Liver (tissue), 9 donors: ENCODE results near the gene HS1BP3. TPM values are rescaled to one million over a fixed set of nuclear protein-coding genes. Genes with fewer than 3 reads are reported as not detected.

Source experiments
- DNase-seq: peaks from one replicate; pipeline ENCODE4 v3.0.0-alpha.2; 2017; ENCODE audit warnings: low spot score
- H3K27ac ChIP-seq, 2 donors: one replicate each; pipeline ENCODE4 v1.7.0; 2013; ENCODE audit warnings: inconsistent platforms in 2 of 2, low read length in 2 of 2, control low read depth in 1 of 2, low read depth in 1 of 2, mild to moderate bottlenecking in 1 of 2
- H3K27me3 ChIP-seq, 4 donors: one replicate each; pipeline versions ENCODE4 v1.6.1 to v1.7.0; 2013; ENCODE audit warnings: low read length in 3 of 4, inconsistent platforms in 1 of 4, mild to moderate bottlenecking in 1 of 4, moderate library complexity in 1 of 4; ENCODE audit not compliant: control insufficient read depth in 4 of 4, insufficient read depth in 4 of 4
- H3K36me3 ChIP-seq, 4 donors: one replicate each; pipeline versions ENCODE4 v1.6.1 to v1.7.0; 2013; ENCODE audit warnings: low read length in 3 of 4, mild to moderate bottlenecking in 3 of 4, low read depth in 1 of 4, moderate library complexity in 1 of 4; ENCODE audit not compliant: control insufficient read depth in 4 of 4, insufficient read depth in 3 of 4
- H3K4me1 ChIP-seq, 4 donors: one replicate each; pipeline versions ENCODE4 v1.6.1 to v1.7.0; 2013; ENCODE audit warnings: low read length in 3 of 4, mild to moderate bottlenecking in 3 of 4, moderate library complexity in 1 of 4; ENCODE audit not compliant: control insufficient read depth in 4 of 4, insufficient read depth in 4 of 4
- H3K4me3 ChIP-seq, 3 donors: one replicate each; pipeline versions ENCODE4 v1.6.1 to v1.7.0; 2013; ENCODE audit warnings: low read length in 3 of 3, control low read depth in 1 of 3, low read depth in 1 of 3, mild to moderate bottlenecking in 1 of 3
- H3K9ac ChIP-seq, 2 donors: one replicate each; pipeline ENCODE4 v1.7.0; 2013; ENCODE audit warnings: low read length in 2 of 2, mild to moderate bottlenecking in 2 of 2, moderate library complexity in 2 of 2, control low read depth in 1 of 2, low read depth in 1 of 2
- H3K9me3 ChIP-seq, 4 donors: one replicate each; pipeline versions ENCODE4 v1.6.1 to v1.7.0; 2013; ENCODE audit warnings: low read length in 3 of 4; ENCODE audit not compliant: control insufficient read depth in 4 of 4
- ATF3 ChIP-seq: IDR thresholded peaks from 2 replicates; pipeline ENCODE4 v1.6.1; 2016; ENCODE audit warnings: antibody characterized with exemption
- EGR1 ChIP-seq, 2 donors: IDR thresholded peaks; 2 replicates each; pipeline ENCODE4 v1.6.1; 2016 to 2018; ENCODE audit warnings: antibody characterized with exemption in 2 of 2, low read depth in 2 of 2
- HNF4A ChIP-seq, 2 donors: conservative IDR thresholded peaks; 2 replicates each; pipeline ENCODE4 v1.6.1; 2016; ENCODE audit warnings: antibody characterized with exemption in 2 of 2, mild to moderate bottlenecking in 2 of 2
- HNF4G ChIP-seq: IDR thresholded peaks from 2 replicates; pipeline ENCODE4 v1.6.1; 2016; ENCODE audit warnings: antibody characterized with exemption
- NR2F2 ChIP-seq: IDR thresholded peaks from 2 replicates; pipeline ENCODE4 v1.6.1; 2016; ENCODE audit warnings: antibody characterized with exemption
- RAD21 ChIP-seq, 2 donors: IDR thresholded peaks; 2 replicates each; pipeline ENCODE4 v1.6.1; 2016; ENCODE audit warnings: antibody characterized with exemption in 2 of 2, mild to moderate bottlenecking in 2 of 2
- REST ChIP-seq: IDR thresholded peaks from 2 replicates; pipeline ENCODE4 v1.6.1; 2016; ENCODE audit warnings: antibody characterized with exemption, mild to moderate bottlenecking
- SP1 ChIP-seq: IDR thresholded peaks from 2 replicates; pipeline ENCODE4 v1.6.1; 2018; ENCODE audit warnings: antibody characterized with exemption, mild to moderate bottlenecking
- YY1 ChIP-seq: IDR thresholded peaks from 2 replicates; pipeline ENCODE4 v1.6.1; 2016; ENCODE audit warnings: antibody characterized with exemption, mild to moderate bottlenecking
- ZBTB33 ChIP-seq: IDR thresholded peaks from 2 replicates; pipeline ENCODE4 v1.6.1; 2016; ENCODE audit warnings: antibody characterized with exemption
- WGBS: extraction: QIAGEN DNeasy Blood & Tissue Kit; methylation state at CpG from one replicate; pipeline ENCODE4 v1.1.7; 2013; 5-methylcytosine and 5-hydroxymethylcytosine counted together
- polyA plus RNA-seq, 2 donors: library from polyadenylated mRNA; stranded (reverse) in 1 of 2; unstranded in 1 of 2; fragments of 200-250 nt in 1 of 2; fragments of >200 nt in 1 of 2; fragmentation: Nextera tagmentation in 1 of 2; extraction: Ambion mirVana in 1 of 2; gene quantifications; one replicate each; pipeline versions ENCODE4 v1.2.1 to v1.2.3, GENCODE V29; 2013 to 2015
- total RNA-seq, 2 donors: library from RNA; depleted of rRNA; stranded (reverse); fragments of >200 nt; gene quantifications; one replicate each; pipeline ENCODE4 v1.2.3, GENCODE V29; 2014
- TF ChIP-seq, protein P1 (sequence below): IDR thresholded peaks from 2 replicates; pipeline ENCODE4 v1.6.1; 2016; ENCODE audit warnings: antibody characterized with exemption
- TF ChIP-seq, protein P2 (sequence below): fragments of 150-350 bp; IDR thresholded peaks from 2 replicates; pipeline ENCODE4 v1.5.1; 2017; ENCODE audit warnings: improper control_type of control experiment, low read depth, low read length; ENCODE audit not compliant: missing input control
- donor health status: healthy.
- donor health status: healthy.
- donor health status: healthy.
- donor health status: healthy.
- donor health status: healthy.

Gene HS1BP3, protein sequence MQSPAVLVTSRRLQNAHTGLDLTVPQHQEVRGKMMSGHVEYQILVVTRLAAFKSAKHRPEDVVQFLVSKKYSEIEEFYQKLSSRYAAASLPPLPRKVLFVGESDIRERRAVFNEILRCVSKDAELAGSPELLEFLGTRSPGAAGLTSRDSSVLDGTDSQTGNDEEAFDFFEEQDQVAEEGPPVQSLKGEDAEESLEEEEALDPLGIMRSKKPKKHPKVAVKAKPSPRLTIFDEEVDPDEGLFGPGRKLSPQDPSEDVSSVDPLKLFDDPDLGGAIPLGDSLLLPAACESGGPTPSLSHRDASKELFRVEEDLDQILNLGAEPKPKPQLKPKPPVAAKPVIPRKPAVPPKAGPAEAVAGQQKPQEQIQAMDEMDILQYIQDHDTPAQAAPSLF
- total RNA-seq (10 to 100 TPM in 1 of 2 donors, 1 to 10 TPM in 1; 7.7 to 14.1 TPM), polyA plus RNA-seq (10 to 100 TPM in 1 of 2 donors, 1 to 10 TPM in 1; 7.8 to 15.4 TPM)

- Histone ChIP-seq H3K27me3 (no peaks in the 10 kb centered on the region), H3K36me3 (no peaks in the 10 kb centered on the region), H3K27ac (peak within 1 kb of the TSS; percentile 58 to 84), H3K4me1 (peaks cover 9 to 36% (median 27%) of the 10 kb centered on the region in 4 donors), H3K9me3 (no peaks in the 10 kb centered on the region), H3K4me3 (peak within 1 kb of the TSS; percentile 65 to 75 (median 75)), H3K9ac (peak within 1 kb of the TSS; percentile 78 to 84)
- TF ChIP-seq ZBTB33 (no peak), RAD21 (IDR thresholded peaks at IDR 0.05) (peak in 1 of 2 donors; percentile 59), HNF4G (no peak), SP1 (peak; percentile 18), YY1 (peak; percentile 24), REST (no peak)
- TF ChIP-seq, protein P1, sequence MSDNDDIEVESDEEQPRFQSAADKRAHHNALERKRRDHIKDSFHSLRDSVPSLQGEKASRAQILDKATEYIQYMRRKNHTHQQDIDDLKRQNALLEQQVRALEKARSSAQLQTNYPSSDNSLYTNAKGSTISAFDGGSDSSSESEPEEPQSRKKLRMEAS, result no peak
- TF ChIP-seq, protein P2, sequence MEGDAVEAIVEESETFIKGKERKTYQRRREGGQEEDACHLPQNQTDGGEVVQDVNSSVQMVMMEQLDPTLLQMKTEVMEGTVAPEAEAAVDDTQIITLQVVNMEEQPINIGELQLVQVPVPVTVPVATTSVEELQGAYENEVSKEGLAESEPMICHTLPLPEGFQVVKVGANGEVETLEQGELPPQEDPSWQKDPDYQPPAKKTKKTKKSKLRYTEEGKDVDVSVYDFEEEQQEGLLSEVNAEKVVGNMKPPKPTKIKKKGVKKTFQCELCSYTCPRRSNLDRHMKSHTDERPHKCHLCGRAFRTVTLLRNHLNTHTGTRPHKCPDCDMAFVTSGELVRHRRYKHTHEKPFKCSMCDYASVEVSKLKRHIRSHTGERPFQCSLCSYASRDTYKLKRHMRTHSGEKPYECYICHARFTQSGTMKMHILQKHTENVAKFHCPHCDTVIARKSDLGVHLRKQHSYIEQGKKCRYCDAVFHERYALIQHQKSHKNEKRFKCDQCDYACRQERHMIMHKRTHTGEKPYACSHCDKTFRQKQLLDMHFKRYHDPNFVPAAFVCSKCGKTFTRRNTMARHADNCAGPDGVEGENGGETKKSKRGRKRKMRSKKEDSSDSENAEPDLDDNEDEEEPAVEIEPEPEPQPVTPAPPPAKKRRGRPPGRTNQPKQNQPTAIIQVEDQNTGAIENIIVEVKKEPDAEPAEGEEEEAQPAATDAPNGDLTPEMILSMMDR, result peak; percentile 97
- 2% methylated on average over 72 of the region's 72 CpGs for WGBS
- peak; percentile 89 for DNase-seq
Observed at GRCh38 chr2:20650877-20651730, at the start of gene HS1BP3. TSS of gene HS1BP3 (minus strand) at chr2:20651098. CDS start at chr2:20651063, 35 bp downstream.

DNA sequence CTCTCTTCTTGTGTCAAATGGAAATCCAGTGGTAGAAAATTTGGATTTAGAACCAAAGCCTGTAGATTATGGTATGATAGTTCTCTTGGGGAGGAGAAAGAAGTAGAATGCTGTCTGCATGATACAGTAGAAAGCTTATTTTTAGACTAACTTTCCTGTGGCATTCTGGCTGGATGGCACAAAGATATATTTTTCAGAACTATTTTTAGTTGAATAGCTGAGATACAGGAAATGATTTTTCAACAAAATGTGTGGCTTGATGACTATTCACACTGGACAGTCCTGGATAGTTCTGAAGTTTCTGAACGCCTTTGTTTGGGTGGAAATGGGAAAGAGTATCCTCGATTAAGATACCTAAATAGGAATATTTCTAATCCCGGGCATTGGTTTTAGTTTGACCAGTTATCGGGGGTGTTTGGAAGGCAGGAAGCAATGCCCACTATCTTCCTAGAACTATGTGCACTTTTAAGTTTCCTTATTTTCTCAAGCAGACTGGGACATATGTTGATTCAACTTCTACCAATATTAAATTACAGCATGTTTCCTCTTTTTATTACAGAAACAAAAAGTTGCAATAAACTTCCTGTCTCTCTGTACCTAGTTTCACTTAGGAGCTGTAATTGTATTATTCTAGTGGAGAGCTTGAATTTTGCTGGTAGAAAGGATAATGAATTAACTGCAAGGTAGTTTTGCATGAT lies 48.2 kb upstream of the HS1BP3 start:
- TF ChIP-seq REST, result no peak
- TF ChIP-seq EGR1 (IDR thresholded peaks at IDR 0.05; ENCODE audit: low read depth in 2 of 2), result no peak
- TF ChIP-seq HNF4A (conservative IDR thresholded peaks at IDR 0.05), result no peak
- TF ChIP-seq YY1, result no peak
- no peak for TF ChIP-seq HNF4G
- no peak for TF ChIP-seq NR2F2
- no peak for TF ChIP-seq ATF3
- TF ChIP-seq ZBTB33, result no peak
- no peak for TF ChIP-seq SP1
- no peaks in the 10 kb centered on the region for H3K36me3 ChIP-seq
- H3K27ac ChIP-seq, result no peak overlapping the region
- H3K4me1 ChIP-seq, result peaks cover 3 to 33% (median 22%) of the 10 kb centered on the region in 4 donors
- 74% methylated on average over 4 of the region's 4 CpGs for WGBS
- H3K9me3 ChIP-seq, result no peaks in the 10 kb centered on the region
- no peak for DNase-seq
- H3K4me3 ChIP-seq, result no peak overlapping the region
- H3K9ac ChIP-seq, result no peak overlapping the region
- no peaks in the 10 kb centered on the region for H3K27me3 ChIP-seq
